Ovary (tissue), 3 donors: ENCODE data around the gene SORCS2.

Experiments
- CTCF ChIP-seq, 3 donors: fragments of 450-650 bp in 2 of 3; fragments of 200-600 bp in 1 of 3; IDR thresholded peaks; one replicate each; pipeline versions ENCODE4 v1.5.1 to v1.8.0; 2016 to 2022; ENCODE audit warnings: antibody characterized with exemption in 3 of 3, mild to moderate bottlenecking in 1 of 3
- EP300 ChIP-seq: sonication (generic); formaldehyde crosslinking; IDR thresholded peaks from one replicate; pipeline ENCODE4 v1.6.1; 2017; ENCODE audit warnings: antibody characterized with exemption
- POLR2A ChIP-seq: fragments of 450-650 bp; IDR thresholded peaks from one replicate; pipeline ENCODE4 v1.6.1; 2017; ENCODE audit warnings: antibody characterized with exemption, mild to moderate bottlenecking, moderate library complexity
- donor health status: DM: no; HTN: no; CAD: no.

- TF ChIP-seq CTCF (IDR thresholded peaks at IDR 0.05) (no peak), EP300 (no peak), POLR2A (no peak)
These were observed 553.1 kb downstream of the SORCS2 start for GRCh38 chr4:7745301-7745885.
